ENCODE results near the gene CLEC9A. TPM values are rescaled to one million over a fixed set of nuclear protein-coding genes. Genes with fewer than 3 reads are reported as not detected.

CLEC9A gene
- total and polyA plus RNA-seq, 2 donors (not counting 1 experiment from before 2014, with no cell fraction given), result not detected

DNA sequence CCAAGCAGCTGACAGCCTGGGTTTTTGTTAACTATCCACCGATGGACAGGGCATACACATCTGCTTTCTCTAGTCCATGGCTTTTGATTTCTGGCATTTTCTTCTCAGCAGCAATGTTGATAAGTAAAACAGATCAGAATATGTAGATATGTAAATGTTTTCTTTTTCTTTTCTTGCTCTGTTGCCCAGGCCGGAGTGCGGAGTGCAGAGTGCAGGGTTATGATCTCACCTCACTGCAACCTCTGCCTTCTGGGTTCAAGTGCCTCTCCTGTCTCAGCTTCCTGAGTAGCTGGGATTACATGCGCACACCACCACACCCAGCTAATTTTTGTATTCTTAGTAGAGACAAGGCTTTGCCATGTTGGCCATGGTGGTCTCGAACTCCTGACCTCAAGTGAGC lies 27.9 kb downstream of the CLEC9A start:
- Histone ChIP-seq H2AFZ (ENCODE audit: insufficient read depth, low read depth, low read length, poor library complexity, severe bottlenecking) (no peak overlapping the region), H3K79me2 (ENCODE audit: control insufficient read depth, insufficient read depth, low read length) (no peaks in the 10 kb centered on the region), H3K9me3 (ENCODE audit: control extremely low read depth in 1 of 3, control insufficient read depth in 2 of 3, insufficient read depth in 1 of 3, low read length in 2 of 3) (no peaks in the 10 kb centered on the region), H4K20me1 (ENCODE audit: control insufficient read depth, insufficient read depth, low read length, poor library complexity, severe bottlenecking) (no peaks in the 10 kb centered on the region), H3K4me1 (ENCODE audit: control insufficient read depth in 2 of 2, insufficient read depth in 2 of 2, low read length in 2 of 2) (no peaks in the 10 kb centered on the region), H3K36me3 (replicated peaks in 1 of 2; ENCODE audit: control extremely low read depth in 1 of 2, control insufficient read depth in 1 of 2, extremely low read depth in 1 of 2, insufficient read depth in 2 of 2, low read length in 1 of 2) (no peaks in the 10 kb centered on the region), H3K27ac (ENCODE audit: low read length in 2 of 2) (no peak overlapping the region), H3K9ac (ENCODE audit: low read length) (no peak overlapping the region), H3K27me3 (replicated peaks in 1 of 4; ENCODE audit: control extremely low read depth in 1 of 4, control insufficient read depth in 3 of 4, insufficient read depth in 4 of 4, low read length in 3 of 4) (peaks cover 0 to 5% (median under 1%) of the 10 kb centered on the region in 4 experiments), H3K4me2 (replicated peaks; ENCODE audit: low read depth, low read length, poor library complexity, severe bottlenecking) (no peak overlapping the region), H3K4me3 (ENCODE audit: control extremely low read depth in 1 of 5, extremely low read depth in 1 of 5, insufficient read depth in 1 of 5, low read depth in 2 of 5, low read length in 4 of 5) (no peak overlapping the region)
- Mint-ChIP-seq H3K27ac (no peak overlapping the region), H3K9me3 (ENCODE audit: insufficient read depth) (no peaks in the 10 kb centered on the region), H3K4me3 (no peak overlapping the region), H3K4me1 (no peaks in the 10 kb centered on the region), H3K27me3 (peaks cover 17% of the 10 kb centered on the region)
- DNase-seq, result no peak
- no peak for ATAC-seq (ENCODE audit: low read depth)
- ChIA-PET CTCF (no interaction called here), POLR2A (no interaction called here)
- TF ChIP-seq, protein P1, sequence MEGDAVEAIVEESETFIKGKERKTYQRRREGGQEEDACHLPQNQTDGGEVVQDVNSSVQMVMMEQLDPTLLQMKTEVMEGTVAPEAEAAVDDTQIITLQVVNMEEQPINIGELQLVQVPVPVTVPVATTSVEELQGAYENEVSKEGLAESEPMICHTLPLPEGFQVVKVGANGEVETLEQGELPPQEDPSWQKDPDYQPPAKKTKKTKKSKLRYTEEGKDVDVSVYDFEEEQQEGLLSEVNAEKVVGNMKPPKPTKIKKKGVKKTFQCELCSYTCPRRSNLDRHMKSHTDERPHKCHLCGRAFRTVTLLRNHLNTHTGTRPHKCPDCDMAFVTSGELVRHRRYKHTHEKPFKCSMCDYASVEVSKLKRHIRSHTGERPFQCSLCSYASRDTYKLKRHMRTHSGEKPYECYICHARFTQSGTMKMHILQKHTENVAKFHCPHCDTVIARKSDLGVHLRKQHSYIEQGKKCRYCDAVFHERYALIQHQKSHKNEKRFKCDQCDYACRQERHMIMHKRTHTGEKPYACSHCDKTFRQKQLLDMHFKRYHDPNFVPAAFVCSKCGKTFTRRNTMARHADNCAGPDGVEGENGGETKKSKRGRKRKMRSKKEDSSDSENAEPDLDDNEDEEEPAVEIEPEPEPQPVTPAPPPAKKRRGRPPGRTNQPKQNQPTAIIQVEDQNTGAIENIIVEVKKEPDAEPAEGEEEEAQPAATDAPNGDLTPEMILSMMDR (IDR thresholded peaks at IDR 0.05), result no peak
- TF ChIP-seq EZH2 (IDR thresholded peaks at IDR 0.05; ENCODE audit: borderline replicate concordance, insufficient read depth, low read depth, low read length, poor library complexity, severe bottlenecking), result no peak
- intact Hi-C loops (cut with micrococcal nuclease), result no loop called here
- 80% methylated on average over 2 of the region's 5 CpGs for WGBS (ENCODE audit: insufficient coverage)

DNA sequence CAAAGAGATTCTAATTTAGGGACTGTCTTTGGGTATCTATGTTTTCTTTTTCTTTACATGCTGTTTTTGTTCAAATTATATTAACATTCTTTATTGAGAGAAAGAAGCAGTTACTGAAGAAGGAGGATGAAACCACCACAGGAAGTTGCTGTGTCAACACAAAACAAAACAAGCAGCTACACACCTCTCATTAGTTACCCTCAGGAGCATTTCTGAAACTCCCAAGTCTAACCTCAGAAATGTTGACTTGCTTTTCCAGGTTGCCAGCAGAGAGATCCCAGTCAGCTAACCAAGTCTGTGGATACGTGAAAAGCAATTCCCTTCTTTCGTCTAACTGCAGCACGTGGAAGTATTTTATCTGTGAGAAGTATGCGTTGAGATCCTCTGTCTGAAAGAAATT lies 34.8 kb downstream of the CLEC9A start:
- no peaks in the 10 kb centered on the region for H3K36me3 ChIP-seq (replicated peaks in 1 of 2; ENCODE audit: control extremely low read depth in 1 of 2, control insufficient read depth in 1 of 2, extremely low read depth in 1 of 2, insufficient read depth in 2 of 2, low read length in 1 of 2)
- no peak overlapping the region for H3K9ac ChIP-seq (ENCODE audit: low read length)
- peaks cover 0 to 11% (median 3%) of the 10 kb centered on the region in 4 experiments for H3K27me3 ChIP-seq (replicated peaks in 1 of 4; ENCODE audit: control extremely low read depth in 1 of 4, control insufficient read depth in 3 of 4, insufficient read depth in 4 of 4, low read length in 3 of 4)
- ATAC-seq (ENCODE audit: low read depth), result no peak
- H3K27me3 Mint-ChIP-seq, result peaks cover 27% of the 10 kb centered on the region
- no peaks in the 10 kb centered on the region for H3K79me2 ChIP-seq (ENCODE audit: control insufficient read depth, insufficient read depth, low read length)
- peaks cover 9% of the 10 kb centered on the region for H3K4me1 Mint-ChIP-seq
- H3K27ac ChIP-seq (ENCODE audit: low read length in 2 of 2), result no peak overlapping the region
- peaks cover 0 to 10% of the 10 kb centered on the region in 2 donors for H3K4me1 ChIP-seq (ENCODE audit: control insufficient read depth in 2 of 2, insufficient read depth in 2 of 2, low read length in 2 of 2)
- ChIA-PET POLR2A (no interaction called here), CTCF (no interaction called here)
- TF ChIP-seq EZH2 (IDR thresholded peaks at IDR 0.05; ENCODE audit: borderline replicate concordance, insufficient read depth, low read depth, low read length, poor library complexity, severe bottlenecking), result no peak
- TF ChIP-seq, protein P1 (IDR thresholded peaks at IDR 0.05), result no peak
- no peak overlapping the region for H3K4me3 Mint-ChIP-seq
- no peak for DNase-seq
- intact Hi-C loops (cut with micrococcal nuclease), result no loop called here
- H4K20me1 ChIP-seq (ENCODE audit: control insufficient read depth, insufficient read depth, low read length, poor library complexity, severe bottlenecking), result no peaks in the 10 kb centered on the region
- no peak overlapping the region for H3K27ac Mint-ChIP-seq
- no peak overlapping the region for H3K4me2 ChIP-seq (replicated peaks; ENCODE audit: low read depth, low read length, poor library complexity, severe bottlenecking)
- no peak overlapping the region for H2AFZ ChIP-seq (ENCODE audit: insufficient read depth, low read depth, low read length, poor library complexity, severe bottlenecking)
- 100% methylated on average over 2 of the region's 4 CpGs for WGBS (ENCODE audit: insufficient coverage)
- H3K4me3 ChIP-seq (ENCODE audit: control extremely low read depth in 1 of 5, extremely low read depth in 1 of 5, insufficient read depth in 1 of 5, low read depth in 2 of 5, low read length in 4 of 5), result no peak overlapping the region
- no peaks in the 10 kb centered on the region for H3K9me3 ChIP-seq (ENCODE audit: control extremely low read depth in 1 of 3, control insufficient read depth in 2 of 3, insufficient read depth in 1 of 3, low read length in 2 of 3)
- H3K9me3 Mint-ChIP-seq (ENCODE audit: insufficient read depth), result no peaks in the 10 kb centered on the region

Data from B cell (primary cell).